Measurements from ENCODE around the gene SAPCD2. TPM values are rescaled to one million over a fixed set of nuclear protein-coding genes. Genes with fewer than 3 reads are reported as not detected.

Gene SAPCD2
- total and polyA plus RNA-seq, 9 of the 15 experiments (the other 6 are each of a cell fraction or from before 2014, with no cell fraction given) = 3.4 to 91.8 (median 18.8) TPM

DNA sequence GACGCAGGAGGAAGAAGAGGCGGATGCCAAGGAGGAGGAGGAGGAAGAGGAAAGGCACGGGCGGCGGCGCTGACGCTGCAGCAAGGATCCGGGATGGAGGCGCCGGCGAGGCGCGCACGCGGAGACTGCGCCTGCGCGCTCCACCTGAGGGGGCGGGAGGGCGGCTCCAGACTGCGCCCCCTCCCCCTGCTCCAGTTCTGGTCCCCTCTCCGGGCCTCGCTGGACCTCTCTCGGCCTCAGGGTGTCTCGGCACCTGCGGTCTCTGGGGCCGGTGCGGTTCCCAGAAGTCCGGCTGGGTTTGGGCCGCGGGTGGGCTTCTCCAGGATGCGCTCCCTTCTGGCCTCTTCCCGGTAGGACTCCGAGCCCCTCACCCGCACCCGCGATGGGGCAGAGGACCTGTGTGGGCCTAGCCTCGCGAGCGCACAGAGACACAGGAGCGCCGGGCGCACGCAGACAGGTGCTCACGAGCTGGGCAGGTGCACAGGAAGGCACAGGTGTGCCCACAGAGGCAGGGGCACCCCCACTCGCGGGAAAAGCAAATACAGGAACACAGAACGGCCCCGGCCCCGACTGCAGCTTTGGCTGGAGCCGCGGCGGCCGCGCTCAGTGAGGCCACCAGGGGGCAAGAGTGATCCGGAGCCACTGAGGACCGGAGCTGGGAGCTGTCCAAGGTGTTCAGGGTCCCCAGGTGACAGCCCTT, 24.1 kb downstream of the SAPCD2 start, which contains the start of gene NPDC1 (continued):
- TF ChIP-seq YY1 (IDR thresholded peaks at IDR 0.05; ENCODE audit: borderline replicate concordance in 1 of 3, control insufficient read depth in 1 of 3, extremely low read depth in 1 of 3, insufficient read depth in 3 of 3, insufficient read length in 1 of 3, insufficient replicate concordance in 2 of 3, low read depth in 1 of 3, low read length in 2 of 3) (peak in 1 of 3 experiments; percentile 19), BCOR (IDR thresholded peaks at IDR 0.05) (peak; percentile 22; the same call in 1 of the 2 replicates), MTF1 (CRISPR knock-in tag; IDR thresholded peaks at IDR 0.05; ENCODE audit: borderline replicate concordance) (no peak), HDGF (IDR thresholded peaks at IDR 0.05) (no peak), MTA2 (IDR thresholded peaks at IDR 0.05; ENCODE audit: low read depth) (no peak), SETDB1 (IDR thresholded peaks at IDR 0.05; ENCODE audit: low read length) (no peak), SAFB (IDR thresholded peaks at IDR 0.05; ENCODE audit: borderline replicate concordance, low read depth, low read length) (0 out of 2 replicates have a peak, but pooled peaks have one; percentile 45), EHMT2 (IDR thresholded peaks at IDR 0.05) (peak; percentile 98)
- TF ChIP-seq, protein P1, sequence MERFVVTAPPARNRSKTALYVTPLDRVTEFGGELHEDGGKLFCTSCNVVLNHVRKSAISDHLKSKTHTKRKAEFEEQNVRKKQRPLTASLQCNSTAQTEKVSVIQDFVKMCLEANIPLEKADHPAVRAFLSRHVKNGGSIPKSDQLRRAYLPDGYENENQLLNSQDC (CRISPR knock-in tag; IDR thresholded peaks at IDR 0.05) = no peak
- TF ChIP-seq, protein P2, sequence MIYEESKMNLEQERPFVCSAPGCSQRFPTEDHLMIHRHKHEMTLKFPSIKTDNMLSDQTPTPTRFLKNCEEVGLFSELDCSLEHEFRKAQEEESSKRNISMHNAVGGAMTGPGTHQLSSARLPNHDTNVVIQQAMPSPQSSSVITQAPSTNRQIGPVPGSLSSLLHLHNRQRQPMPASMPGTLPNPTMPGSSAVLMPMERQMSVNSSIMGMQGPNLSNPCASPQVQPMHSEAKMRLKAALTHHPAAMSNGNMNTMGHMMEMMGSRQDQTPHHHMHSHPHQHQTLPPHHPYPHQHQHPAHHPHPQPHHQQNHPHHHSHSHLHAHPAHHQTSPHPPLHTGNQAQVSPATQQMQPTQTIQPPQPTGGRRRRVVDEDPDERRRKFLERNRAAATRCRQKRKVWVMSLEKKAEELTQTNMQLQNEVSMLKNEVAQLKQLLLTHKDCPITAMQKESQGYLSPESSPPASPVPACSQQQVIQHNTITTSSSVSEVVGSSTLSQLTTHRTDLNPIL (CRISPR knock-in tag; IDR thresholded peaks at IDR 0.05) = no peak
- TF ChIP-seq, protein P3, sequence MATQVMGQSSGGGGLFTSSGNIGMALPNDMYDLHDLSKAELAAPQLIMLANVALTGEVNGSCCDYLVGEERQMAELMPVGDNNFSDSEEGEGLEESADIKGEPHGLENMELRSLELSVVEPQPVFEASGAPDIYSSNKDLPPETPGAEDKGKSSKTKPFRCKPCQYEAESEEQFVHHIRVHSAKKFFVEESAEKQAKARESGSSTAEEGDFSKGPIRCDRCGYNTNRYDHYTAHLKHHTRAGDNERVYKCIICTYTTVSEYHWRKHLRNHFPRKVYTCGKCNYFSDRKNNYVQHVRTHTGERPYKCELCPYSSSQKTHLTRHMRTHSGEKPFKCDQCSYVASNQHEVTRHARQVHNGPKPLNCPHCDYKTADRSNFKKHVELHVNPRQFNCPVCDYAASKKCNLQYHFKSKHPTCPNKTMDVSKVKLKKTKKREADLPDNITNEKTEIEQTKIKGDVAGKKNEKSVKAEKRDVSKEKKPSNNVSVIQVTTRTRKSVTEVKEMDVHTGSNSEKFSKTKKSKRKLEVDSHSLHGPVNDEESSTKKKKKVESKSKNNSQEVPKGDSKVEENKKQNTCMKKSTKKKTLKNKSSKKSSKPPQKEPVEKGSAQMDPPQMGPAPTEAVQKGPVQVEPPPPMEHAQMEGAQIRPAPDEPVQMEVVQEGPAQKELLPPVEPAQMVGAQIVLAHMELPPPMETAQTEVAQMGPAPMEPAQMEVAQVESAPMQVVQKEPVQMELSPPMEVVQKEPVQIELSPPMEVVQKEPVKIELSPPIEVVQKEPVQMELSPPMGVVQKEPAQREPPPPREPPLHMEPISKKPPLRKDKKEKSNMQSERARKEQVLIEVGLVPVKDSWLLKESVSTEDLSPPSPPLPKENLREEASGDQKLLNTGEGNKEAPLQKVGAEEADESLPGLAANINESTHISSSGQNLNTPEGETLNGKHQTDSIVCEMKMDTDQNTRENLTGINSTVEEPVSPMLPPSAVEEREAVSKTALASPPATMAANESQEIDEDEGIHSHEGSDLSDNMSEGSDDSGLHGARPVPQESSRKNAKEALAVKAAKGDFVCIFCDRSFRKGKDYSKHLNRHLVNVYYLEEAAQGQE (IDR thresholded peaks at IDR 0.05; ENCODE audit: borderline replicate concordance) = peak; percentile 100
- TF ChIP-seq, protein P3 (CRISPR knock-in tag; IDR thresholded peaks at IDR 0.05; ENCODE audit: low read depth) = peak; percentile 98
- TF ChIP-seq, protein P4, sequence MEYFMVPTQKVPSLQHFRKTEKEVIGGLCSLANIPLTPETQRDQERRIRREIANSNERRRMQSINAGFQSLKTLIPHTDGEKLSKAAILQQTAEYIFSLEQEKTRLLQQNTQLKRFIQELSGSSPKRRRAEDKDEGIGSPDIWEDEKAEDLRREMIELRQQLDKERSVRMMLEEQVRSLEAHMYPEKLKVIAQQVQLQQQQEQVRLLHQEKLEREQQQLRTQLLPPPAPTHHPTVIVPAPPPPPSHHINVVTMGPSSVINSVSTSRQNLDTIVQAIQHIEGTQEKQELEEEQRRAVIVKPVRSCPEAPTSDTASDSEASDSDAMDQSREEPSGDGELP (CRISPR knock-in tag; IDR thresholded peaks at IDR 0.05; ENCODE audit: borderline replicate concordance) = peak; percentile 88
- TF ChIP-seq, protein P5, sequence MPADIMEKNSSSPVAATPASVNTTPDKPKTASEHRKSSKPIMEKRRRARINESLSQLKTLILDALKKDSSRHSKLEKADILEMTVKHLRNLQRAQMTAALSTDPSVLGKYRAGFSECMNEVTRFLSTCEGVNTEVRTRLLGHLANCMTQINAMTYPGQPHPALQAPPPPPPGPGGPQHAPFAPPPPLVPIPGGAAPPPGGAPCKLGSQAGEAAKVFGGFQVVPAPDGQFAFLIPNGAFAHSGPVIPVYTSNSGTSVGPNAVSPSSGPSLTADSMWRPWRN (IDR thresholded peaks at IDR 0.05; ENCODE audit: low read depth) = no peak
- TF ChIP-seq, protein P6, sequence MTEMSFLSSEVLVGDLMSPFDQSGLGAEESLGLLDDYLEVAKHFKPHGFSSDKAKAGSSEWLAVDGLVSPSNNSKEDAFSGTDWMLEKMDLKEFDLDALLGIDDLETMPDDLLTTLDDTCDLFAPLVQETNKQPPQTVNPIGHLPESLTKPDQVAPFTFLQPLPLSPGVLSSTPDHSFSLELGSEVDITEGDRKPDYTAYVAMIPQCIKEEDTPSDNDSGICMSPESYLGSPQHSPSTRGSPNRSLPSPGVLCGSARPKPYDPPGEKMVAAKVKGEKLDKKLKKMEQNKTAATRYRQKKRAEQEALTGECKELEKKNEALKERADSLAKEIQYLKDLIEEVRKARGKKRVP (CRISPR knock-in tag; IDR thresholded peaks at IDR 0.05) = no peak

Data from K562 (cell line).